WTC11 (cell line): ENCODE results near the gene MTM1.

ENCODE experiments used
- ATF2 ChIP-seq: sonication (generic); formaldehyde crosslinking; IDR thresholded peaks from 2 replicates; pipeline ENCODE4 v1.8.1; 2022; ENCODE audit warnings: low read depth, missing genetic modification reagents, borderline replicate concordance
- ATF3 ChIP-seq: sonication (generic); formaldehyde crosslinking; conservative IDR thresholded peaks from 2 replicates; pipeline ENCODE4 v1.8.1; 2022; ENCODE audit warnings: mild to moderate bottlenecking, missing genetic modification reagents
- CTCF ChIP-seq: fragments of 200-600 bp; IDR thresholded peaks from 2 replicates; pipeline ENCODE4 v1.8.0; 2022; ENCODE audit warnings: antibody characterized with exemption
- KAT7 ChIP-seq: sonication (generic); formaldehyde crosslinking; IDR thresholded peaks from 2 replicates; pipeline ENCODE4 v1.8.1; 2023; ENCODE audit warnings: missing genetic modification reagents, mild to moderate bottlenecking, borderline replicate concordance
- STAT6 ChIP-seq: sonication (generic); formaldehyde crosslinking; conservative IDR thresholded peaks from 2 replicates; pipeline ENCODE4 v1.8.1; 2023; ENCODE audit warnings: mild to moderate bottlenecking, low read depth, missing genetic modification reagents, moderate library complexity

- TF ChIP-seq ATF2 (CRISPR knock-in tag) (no peak), STAT6 (CRISPR knock-in tag) (no peak), CTCF (no peak), KAT7 (no peak), ATF3 (CRISPR knock-in tag) (no peak)
Observed at GRCh38 chrX:150548684-150549083, 19.7 kb upstream of the MTM1 start.
